Esophagus squamous epithelium (tissue), 4 donors: ENCODE data around the gene CTBP1.

Source experiments
- POLR2A ChIP-seq, 4 donors: fragments of 450-650 bp; IDR thresholded peaks; one replicate each; pipeline ENCODE4 v1.6.1; 2017; ENCODE audit warnings: antibody characterized with exemption in 4 of 4, mild to moderate bottlenecking in 4 of 4, moderate library complexity in 3 of 4
- TF ChIP-seq, protein P1 (sequence below), 6 experiments: fragments of 450-650 bp in 4 of 6; fragments of 200-600 bp in 2 of 6; sonication (generic) in 2 of 6; IDR thresholded peaks; one replicate each; pipeline ENCODE4 v1.5.1; 2016 to 2019; ENCODE audit warnings: antibody characterized with exemption in 6 of 6, mild to moderate bottlenecking in 4 of 6, moderate library complexity in 4 of 6

DNA sequence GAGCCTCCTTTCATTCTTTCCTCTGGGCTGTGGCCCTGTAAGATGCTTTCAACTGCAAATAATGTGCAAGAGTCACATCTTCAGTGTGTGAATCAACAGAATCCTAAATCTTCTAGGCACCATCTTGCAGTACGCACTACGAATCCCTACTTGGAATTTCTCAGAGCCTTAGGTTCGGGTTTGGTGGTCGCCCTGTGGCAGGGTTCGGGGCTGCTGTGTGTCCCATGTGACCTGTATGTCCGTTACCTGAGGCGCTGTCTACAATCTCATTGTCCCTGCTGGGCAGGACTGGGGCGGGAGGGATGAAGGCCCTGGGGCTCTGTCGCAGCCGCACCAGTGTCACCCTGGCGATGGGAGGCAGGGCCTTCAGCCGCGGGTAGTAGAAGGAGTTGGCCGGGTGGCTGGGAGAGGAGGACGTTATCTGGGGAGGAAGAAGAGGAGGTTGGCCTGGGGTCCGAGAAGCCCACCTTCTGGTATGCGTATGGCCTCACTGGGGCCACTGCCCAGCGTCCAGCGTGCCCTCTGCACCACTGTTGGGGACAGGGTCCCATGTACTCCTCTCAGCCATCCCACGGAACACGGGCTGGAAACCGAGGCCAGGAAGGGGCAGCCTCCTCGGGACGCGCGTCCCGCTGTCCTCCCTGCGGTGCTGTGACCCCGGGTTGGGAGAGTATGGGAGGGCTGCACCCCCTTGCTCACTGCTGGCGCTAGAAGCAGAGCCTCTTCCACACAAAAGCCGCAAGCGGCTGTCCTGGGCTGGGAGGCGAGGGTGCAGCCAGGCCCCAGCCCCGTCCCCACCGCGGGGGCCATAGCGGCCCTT, 78.6 kb downstream of the CTBP1 start:
- TF ChIP-seq, protein P1, sequence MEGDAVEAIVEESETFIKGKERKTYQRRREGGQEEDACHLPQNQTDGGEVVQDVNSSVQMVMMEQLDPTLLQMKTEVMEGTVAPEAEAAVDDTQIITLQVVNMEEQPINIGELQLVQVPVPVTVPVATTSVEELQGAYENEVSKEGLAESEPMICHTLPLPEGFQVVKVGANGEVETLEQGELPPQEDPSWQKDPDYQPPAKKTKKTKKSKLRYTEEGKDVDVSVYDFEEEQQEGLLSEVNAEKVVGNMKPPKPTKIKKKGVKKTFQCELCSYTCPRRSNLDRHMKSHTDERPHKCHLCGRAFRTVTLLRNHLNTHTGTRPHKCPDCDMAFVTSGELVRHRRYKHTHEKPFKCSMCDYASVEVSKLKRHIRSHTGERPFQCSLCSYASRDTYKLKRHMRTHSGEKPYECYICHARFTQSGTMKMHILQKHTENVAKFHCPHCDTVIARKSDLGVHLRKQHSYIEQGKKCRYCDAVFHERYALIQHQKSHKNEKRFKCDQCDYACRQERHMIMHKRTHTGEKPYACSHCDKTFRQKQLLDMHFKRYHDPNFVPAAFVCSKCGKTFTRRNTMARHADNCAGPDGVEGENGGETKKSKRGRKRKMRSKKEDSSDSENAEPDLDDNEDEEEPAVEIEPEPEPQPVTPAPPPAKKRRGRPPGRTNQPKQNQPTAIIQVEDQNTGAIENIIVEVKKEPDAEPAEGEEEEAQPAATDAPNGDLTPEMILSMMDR (IDR thresholded peaks at IDR 0.05), result no peak
- no peak for TF ChIP-seq POLR2A (IDR thresholded peaks at IDR 0.05)
